ENCODE data around the gene BTK.
"Not testable (repeated sequence)": the region's sequence is repeated elsewhere in the genome, so short reads cannot be mapped to it uniquely, and the experiment has no call there.

The BTK gene

DNA sequence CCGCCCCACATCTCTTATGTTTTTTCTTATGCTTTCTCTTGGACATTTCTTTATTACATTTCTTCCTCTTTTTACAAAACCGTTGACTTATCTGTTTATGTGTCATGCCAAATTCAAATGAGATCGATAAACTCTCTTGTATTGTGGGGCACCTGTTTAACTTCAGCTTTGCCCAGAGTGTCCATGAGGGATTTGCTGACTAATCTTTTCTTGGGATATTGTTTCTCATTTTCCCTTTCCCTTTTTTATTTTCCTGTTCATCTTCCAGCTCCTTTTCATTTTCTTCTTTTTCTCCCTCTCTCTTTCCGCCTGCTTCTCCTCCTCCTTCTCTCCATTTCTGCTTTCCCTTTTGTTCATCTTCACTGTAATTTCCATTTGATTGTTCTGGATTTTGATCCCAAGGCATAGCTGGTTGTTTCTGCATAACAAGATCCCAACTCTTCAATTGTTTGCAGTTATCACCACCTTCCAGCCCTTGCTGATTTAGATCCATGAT lies 48.2 kb downstream of the BTK start:
- TF ChIP-seq, protein P1, sequence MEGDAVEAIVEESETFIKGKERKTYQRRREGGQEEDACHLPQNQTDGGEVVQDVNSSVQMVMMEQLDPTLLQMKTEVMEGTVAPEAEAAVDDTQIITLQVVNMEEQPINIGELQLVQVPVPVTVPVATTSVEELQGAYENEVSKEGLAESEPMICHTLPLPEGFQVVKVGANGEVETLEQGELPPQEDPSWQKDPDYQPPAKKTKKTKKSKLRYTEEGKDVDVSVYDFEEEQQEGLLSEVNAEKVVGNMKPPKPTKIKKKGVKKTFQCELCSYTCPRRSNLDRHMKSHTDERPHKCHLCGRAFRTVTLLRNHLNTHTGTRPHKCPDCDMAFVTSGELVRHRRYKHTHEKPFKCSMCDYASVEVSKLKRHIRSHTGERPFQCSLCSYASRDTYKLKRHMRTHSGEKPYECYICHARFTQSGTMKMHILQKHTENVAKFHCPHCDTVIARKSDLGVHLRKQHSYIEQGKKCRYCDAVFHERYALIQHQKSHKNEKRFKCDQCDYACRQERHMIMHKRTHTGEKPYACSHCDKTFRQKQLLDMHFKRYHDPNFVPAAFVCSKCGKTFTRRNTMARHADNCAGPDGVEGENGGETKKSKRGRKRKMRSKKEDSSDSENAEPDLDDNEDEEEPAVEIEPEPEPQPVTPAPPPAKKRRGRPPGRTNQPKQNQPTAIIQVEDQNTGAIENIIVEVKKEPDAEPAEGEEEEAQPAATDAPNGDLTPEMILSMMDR (IDR thresholded peaks at IDR 0.05; ENCODE audit: insufficient read depth, missing control alignments), result no peak
- FAIRE-seq, result no peak
- DNase-seq (ENCODE audit: insufficient read length, low spot score), result no peak

DNA sequence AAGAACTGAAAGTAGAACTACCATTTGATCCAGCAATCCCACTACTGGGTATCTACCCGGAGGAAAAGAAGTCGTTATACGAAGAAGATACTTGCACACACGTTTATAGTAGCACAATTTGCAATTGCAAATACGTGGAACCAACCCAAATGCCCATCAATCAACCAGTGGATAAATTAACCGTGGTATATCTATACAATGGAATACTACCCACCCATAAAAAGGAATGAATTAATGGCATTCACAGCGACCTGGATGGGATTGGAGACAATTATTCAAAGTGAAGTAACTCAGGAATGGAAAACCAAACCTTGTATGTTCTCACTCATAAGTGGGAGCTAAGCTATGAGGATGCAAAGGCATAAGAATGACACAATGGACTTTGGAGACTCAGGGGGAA lies 51.7 kb downstream of the BTK start:
- DNase-seq (ENCODE audit: insufficient read length, low spot score), result not testable (repeated sequence)

DNA sequence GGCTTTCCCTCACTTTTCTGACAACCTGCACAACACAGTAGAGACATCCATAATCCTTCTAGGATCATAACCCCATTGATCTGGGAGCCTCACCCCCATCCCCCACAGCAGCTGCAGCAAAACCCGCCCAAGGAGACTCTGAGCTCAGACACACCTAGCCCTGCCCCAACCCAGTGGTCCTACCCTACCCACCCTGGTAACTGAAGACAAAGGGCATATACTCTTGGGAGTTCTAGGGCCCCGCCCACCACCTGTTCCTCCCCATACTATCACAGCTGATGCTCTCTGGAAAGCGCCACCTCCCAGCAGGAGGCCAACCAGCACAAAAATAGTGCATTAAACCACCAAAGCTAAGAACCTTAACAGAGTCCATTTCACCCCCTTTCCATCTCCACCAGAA lies 59.4 kb downstream of the BTK start:
- not testable (repeated sequence) for DNase-seq (ENCODE audit: insufficient read length, low spot score)

More for the DNA sequence above, 51.7 kb downstream of the BTK start:
- not testable (repeated sequence) for FAIRE-seq

DNA sequence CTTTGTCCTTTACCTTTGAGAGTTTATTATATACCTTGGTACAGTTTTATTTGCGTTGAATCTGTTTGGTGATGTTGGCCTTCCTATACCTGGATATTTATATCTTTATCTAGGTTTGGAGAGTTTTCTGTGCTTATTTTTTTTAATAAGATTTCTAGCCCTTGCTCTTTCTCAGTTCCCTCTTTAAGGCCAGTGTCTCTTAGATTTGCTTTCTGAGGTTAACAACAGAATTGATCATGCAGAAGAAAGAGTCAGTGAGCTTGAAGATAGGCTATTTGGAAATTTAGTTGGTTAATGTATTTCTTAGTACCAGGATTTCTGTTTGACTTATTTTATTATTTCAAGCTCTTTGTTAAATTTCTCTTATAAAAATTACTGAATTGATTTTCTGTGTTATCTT lies 82.2 kb downstream of the BTK start:
- no peak for FAIRE-seq
- no peak for DNase-seq (ENCODE audit: insufficient read length, low spot score)
- TF ChIP-seq, protein P1 (IDR thresholded peaks at IDR 0.05; ENCODE audit: insufficient read depth, missing control alignments), result no peak

More for the DNA sequence above, 59.4 kb downstream of the BTK start:
- not testable (repeated sequence) for FAIRE-seq

Measured in D721Med (cell line).